Endometrium (tissue), 2 donors: Measurements from ENCODE around the gene ABL1.
"Not testable (repeated sequence)": the region's sequence is repeated elsewhere in the genome, so short reads cannot be mapped to it uniquely, and the experiment has no call there.

ENCODE experiments used
- FAIRE-seq: peaks from 2 replicates; lab custom pipeline; 2012; peaks lifted over from hg19 to GRCh38; lab: Jason Lieb, UNC
- donor health status: control.
- donor health status: control.

Gene ABL1

DNA sequence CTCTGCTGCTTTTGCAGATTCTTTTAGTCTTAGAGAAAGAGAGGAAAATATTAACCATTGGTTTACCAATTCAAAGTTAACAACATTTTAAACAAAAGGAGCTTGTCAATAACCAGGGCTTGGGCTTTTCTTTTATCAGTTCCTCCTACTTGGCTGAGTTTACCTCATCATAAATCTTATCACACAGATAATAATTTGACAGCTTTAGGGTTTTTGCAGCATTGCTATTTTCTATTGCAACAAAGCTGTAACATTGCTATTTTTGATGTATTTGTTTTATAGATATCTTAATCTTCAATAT lies 9.8 kb upstream of the ABL1 start:
- FAIRE-seq = no peak

DNA sequence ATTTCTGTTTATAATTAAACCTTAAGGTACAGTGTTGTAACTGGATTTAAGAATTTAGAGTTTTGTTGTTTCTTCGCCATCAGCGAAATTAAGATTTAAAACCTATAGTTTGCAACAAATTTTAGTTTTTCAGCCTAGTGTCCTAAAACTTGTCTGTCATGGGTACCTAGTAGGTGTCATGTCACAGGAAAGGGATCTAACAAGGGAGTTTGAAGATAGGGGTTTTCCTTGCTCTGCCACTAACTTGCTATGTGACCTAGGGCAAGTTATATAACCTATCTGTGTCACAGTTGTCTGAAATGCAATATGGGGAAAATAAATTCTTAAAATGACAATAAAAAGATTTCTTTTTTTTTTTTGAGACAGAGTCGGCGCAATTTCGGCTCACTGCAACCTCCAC lies 9.2 kb upstream of the ABL1 start:
- no peak for FAIRE-seq

DNA sequence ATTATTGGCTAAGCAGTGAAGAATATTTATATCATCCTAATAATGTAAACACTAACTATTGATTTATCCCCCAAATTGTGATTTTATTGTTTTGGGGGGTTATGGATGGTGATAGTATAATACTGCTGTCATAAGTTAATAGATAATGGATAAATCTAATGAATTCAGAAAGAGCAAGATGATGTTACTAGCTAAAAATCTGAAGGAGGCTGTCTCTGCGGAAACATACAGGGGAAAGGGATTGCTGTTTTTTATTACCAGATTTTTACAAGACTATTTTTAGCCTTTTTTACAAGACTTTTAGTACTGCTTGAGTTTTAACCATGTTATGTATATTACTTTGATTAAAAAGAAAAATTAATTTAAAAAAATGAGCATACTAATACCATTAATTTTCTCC lies 5.3 kb upstream of the ABL1 start:
- peak; percentile 76 for FAIRE-seq

DNA sequence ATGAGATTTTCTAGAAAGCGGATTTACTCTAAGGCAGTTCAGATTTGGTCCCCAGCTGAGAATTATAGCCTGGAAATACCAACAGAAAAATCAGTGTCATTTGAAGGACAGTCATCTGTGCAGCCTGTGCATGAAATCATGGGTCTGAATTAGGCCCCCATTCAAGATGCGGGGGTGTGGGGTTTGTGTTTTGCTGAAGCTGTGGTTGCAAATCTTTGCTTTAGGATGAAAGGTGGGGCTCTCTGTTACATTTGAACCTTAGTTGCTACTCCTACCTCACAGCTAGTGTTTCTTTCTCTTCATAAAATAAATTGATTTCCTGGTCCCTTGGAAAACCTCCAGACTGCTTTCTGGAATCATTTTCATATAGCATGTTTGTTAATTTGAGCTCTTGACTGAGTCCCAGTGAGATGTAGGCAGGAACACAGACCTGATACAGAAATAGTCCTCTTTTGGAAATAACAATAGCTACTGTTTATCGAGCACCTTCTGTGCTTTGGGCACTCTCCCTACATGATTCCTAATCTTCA lies 4.8 kb upstream of the ABL1 start:
- no peak for FAIRE-seq

DNA sequence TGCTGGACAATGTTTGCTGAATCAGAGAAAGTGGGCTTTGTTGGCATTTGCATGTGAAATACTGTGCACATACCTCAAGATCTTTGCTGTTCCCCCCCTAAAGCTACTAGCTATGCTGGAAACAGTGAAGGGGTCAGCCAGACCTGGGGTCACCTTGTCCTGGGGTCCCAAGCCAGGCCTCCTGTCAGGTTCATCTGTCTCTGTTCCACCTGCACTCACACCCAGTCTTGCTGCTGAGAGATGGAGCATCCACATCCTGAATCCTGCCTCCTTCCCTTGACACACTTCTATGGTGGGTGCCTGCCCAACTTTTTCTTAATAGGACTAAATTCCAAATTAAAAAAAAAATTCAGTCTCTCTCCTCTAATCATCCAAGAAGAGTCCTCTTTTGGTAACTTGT lies 4.0 kb upstream of the ABL1 start:
- FAIRE-seq = no peak

DNA sequence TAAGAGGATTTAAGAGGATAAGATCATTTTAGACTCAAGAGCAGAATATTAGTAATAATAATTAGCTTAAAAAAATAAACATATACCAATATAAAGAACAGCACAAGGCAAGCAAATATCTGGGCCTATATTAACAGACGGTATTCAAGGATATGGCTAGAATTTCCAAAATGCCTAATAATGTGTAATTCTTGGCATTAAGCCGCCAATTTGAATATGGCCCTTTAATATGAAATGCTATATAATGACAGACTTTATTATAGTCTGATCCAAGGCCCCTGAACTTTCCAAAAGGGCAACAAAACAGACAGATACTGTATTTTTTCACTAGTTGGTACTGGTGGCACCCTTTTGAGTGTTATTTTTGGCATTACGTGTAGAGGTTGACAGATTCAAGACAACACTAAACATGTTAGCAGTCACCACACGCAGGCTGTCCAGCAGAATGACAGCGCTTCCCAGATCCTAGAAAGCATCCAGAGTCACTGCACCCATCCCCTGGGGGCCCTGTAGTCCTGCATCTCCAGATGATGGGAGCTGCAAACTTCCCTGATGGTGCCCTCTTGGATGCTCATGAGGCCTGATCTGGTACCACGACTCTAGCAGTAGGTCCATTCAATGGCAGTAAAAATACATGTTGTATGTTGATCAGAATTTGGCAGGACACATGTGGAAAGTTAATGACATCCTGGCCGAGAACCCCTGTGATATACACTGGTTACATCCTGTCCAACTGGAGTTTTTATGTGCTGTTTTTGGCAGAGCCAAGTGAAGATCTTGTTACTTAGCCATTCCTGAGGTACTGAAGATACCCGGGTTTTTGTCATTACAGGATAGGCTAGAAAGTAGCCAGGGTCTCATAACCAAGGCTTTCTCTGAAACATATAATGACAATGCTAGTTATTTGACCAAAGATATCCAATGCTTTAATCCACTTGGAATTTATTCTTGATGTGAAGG lies 1.7 kb upstream of the ABL1 start:
- FAIRE-seq = no peak

DNA sequence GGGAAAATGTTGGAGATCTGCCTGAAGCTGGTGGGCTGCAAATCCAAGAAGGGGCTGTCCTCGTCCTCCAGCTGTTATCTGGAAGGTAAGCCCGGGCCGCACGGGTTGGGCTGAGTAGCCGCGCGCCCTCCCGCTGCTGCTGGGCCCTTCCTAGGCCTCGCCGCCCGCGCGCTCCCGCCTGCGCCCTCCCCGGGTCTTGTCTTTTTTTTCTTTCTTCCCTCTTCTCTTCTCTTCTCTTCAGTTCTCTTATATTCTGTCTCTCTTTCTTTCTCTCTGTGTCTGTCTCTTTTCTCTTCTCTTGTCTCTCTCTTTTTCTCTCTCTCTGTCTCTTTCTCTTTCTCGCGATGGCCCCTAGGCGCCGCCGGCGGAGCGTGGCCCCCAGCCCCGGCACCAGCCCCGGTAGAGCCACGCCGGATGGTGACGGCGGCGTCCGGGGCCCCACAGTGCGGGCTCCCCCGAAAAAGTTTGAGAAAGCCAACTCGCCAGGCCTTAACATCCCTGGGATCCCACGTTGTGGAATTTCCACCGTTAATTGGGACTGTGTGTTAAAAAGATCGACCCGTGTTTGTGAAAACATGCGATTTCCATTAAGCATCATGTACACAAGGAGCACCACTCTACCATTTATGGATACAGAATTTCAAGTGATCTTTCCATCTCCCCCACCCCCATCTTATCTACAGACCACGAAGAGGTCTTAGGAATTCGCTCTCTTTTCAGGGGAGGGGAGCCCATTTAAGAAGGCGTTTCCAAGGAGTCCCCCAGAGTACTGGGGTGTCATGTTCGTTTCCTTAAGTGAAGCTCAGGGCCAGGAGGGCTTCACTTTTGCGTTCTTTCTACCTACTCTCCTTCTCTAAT lies 616 bp downstream of the ABL1 start:
- FAIRE-seq = no peak

DNA sequence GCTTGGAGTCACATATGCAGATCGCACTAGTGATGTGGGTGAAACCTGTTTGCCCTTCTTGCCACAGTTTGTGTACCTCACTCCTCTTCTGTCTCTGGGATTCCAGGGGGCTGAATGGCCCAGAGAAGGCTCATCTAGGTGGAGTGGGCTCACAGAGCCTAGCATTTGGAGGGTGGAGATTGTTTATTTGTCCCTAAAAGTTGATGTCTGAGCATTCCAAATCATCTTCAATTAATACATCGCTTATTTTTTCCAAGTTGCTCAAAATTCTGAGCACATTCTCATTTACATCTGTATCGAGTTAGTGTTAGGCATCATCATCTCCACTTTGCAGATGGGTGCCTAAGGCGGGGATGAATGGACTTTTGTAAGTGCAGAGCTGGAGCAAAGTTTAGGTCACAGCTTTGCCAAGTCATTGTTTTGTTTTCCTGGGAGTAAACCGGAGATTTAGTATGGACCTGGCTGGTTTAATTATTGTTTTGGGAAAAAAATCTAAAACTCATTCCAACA lies 2.0 kb downstream of the ABL1 start:
- peak; percentile 59 for FAIRE-seq

DNA sequence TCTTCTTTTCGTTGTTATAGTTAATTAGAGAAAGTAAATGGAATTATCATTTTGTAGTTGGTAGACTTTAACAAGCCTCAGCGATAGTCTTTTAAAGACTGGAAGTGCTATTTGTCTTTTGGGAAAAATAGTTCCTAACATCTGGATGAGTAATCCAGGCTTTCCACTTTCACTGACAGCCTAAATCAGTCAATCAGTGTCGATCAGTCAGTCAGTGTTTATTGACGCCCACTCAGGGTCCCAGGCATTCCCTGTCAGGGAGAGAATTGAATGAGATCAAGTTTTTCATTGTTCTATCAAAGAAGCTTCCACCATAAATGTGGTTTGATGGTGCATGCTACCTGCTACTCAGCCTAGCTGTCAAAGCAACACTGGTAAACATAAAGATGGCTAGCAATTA lies 2.6 kb downstream of the ABL1 start:
- no peak for FAIRE-seq

DNA sequence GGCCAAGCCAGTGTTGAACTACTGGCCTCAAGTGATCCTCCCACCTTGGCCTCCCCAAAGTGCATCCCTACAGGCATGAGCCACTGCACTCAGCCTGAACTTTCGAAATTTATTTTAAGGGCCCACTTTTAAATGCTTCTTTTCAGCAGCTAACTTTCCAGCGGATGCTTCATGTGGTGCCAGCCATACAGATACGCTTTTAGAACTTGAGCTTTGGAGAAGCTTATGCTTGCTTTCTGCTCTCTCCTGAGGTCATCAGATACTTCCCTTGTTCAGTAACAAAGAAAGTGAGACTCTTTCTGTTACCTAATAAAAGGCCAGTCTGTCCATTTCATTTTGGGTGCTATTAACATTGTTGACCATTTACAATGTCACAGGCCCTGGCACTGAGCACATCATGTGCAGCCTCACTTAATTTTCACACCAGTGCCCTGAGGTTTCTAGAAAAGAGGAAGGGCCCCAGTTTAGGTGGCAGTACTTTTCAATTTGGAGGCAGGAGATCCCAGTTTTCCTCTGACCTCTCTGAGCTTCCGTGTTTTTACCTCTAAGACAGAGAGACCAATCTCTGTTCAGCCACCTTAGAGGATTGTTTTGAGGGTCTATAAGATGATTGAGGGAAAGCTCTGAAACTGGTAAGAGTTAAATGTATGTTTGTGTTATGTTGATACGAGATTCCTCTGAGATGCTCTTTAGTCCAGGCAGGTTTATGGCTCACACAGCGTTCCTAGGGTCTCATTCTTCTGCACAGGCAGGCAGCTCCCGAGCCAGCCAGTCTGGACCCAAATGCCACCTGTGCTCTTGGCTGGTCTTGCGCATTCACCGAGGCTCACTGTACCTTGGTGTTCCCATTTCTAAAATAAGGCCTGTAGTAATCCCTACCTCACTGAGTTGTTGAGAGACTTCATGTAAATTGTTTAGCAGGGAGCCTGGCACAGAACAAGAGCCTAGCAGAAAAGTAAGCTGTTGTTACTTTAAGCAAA lies 4.4 kb downstream of the ABL1 start:
- FAIRE-seq = no peak

DNA sequence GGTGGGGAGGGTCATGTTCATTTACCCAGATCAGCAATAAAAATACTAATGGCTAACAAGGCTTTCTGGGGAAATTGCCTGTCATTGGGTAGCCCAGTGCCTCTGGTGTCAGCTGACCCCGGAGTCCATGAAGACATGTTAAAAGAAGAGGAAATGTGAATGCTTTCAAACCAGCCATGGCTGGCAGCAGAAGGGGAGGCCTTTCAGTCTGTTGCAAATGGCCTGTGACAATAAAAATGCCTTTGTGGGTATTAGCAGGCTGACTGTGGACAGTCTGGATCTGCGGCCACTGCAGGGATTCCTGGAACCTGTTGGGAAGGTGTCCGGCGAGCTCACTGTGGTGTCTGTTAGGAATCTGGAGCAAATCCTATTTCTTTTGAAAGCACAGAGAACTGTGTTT lies 7.5 kb downstream of the ABL1 start:
- FAIRE-seq = no peak

DNA sequence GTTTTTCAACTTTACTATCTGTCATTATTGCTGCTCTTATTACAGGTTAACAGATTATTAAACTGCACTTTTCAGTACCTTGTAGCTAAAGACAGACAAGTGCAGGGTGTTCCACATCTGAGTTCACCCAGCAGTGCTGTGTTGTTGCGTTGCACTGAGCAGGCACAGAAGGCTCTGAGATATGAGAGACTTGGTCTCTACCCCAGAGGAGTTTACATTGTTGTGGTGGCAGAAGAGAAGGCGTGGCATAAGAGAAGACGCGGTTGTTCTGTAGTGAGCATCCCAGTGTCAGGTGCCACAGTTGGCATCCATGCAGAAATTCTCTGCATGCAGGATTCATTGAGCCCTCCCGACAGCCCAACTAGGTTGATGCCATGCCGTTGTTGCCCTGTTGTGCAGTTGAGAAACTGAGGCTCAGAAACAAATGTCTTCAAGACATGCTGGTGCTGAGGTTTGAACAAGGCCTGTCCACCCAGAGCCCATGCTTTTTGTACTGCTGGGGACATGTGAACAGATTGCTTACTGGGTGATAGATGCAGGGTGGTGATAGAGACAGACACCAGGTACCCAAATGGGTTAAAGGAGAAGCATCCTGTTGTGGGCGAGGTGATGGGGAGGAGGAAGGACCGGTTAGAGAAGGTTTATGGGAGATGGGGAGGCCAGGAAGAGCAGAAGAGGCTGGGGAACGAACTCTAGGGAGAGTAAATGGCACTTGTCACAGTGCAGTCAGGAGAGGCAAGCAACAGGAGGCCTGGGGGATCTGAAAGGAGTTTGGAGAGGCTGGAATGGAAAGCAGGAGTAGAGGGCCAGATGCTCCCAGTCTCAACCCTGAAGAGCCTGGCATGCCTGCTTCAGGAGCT lies 8.2 kb downstream of the ABL1 start:
- FAIRE-seq = no peak

DNA sequence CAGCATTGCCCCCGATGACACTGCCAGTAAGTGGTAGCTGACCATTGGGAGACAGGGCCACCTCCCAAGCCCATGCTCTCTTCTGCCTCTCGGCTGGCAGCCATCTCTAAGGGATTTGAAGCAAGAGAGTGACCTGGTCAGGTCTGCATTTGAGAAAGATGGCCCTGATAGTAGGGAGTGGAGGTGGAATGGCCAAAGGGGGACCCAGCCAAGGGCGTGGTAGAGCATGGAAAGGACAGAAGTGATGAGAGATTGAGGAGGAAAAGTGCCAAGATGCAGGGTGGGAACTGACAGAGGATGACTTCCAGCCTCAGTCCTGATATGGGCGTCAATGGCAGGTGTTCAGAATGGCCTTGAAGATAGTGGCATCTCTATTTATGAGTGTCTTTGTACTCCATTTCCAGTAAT lies 9.0 kb downstream of the ABL1 start:
- FAIRE-seq = no peak

DNA sequence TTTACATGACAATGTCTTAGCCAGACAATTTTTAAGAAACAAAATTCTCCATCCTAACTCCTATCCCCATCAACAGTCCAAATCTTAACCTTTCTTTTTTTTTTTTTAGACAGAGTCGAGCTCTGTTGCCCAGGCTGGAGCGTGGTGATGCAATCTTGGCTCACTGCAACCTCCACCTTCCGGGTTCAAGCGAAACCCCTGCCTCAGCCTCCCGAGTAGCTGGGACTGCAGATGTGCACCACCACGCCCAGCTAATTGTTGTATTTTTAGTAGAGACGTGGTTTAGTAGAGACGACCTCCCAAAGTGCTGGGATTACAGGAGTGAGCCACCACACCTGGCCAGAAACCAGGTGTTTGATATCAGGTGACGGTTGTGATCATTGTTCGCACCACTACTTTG lies 10.2 kb downstream of the ABL1 start:
- no peak for FAIRE-seq

DNA sequence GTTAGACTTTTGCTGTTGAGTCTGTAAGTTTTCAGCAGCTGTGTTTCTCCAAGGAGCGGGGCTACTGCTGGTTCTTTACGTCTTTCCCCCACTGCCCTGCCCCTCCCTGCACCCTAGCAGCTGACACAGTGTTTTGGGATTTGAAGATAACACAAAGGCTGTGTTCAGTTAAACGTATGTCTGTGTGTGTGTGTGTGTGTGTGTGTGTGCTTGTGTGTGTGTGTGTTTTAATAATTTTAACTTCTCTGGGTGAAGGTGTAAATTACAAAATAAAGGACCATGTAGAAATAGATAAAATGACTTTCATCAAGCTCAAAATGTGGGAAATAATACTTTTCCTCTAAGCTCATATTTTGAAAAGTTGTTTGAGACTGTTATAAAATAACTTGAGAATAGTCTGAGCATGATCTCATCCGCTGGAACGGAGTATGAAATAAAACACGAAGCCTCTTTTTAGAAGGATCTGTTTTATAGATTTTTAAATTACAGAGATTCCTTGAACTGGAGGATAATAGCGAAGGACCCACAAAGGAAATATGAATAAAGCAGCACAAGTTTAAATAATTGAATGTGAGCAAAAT lies 10.9 kb downstream of the ABL1 start:
- FAIRE-seq = peak; percentile 33

DNA sequence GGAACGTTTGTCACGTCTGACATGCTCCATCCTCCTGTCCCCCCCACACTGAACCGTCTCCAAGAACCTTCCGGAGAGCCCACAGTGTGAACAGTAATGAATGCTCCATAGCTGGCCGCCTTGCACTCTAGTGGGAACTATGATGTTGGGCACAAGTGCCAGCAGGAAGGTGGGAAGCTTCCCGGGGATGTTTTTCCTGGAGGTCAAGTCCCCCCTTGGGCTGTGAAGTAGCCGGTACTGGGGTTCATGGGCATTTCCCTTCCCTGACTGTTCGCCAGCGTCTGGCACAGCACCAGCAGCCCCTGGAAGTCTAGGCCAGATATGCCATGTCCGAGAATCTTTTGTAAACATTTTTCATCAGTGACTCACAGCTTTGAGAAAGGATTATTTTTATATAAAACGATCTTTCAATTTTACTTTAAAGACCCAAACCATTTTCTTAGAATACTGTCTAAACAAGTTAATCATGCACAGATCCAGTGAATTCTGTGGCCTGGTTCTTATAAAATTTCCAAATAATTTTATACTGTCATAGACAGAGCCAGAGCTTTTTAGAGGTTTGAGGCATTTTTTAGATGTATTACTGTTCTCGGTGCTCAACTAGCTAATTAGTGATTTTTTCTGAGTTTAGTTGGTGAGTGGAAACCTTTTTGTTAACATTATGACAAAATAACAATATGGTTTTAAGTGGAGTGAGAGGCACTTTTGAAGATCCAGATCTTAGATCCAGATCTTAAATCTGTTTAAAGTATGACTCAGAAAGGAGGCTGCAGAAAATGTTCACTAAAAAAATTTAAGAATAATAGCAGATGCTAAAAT lies 11.6 kb downstream of the ABL1 start:
- peak; percentile 23 for FAIRE-seq

DNA sequence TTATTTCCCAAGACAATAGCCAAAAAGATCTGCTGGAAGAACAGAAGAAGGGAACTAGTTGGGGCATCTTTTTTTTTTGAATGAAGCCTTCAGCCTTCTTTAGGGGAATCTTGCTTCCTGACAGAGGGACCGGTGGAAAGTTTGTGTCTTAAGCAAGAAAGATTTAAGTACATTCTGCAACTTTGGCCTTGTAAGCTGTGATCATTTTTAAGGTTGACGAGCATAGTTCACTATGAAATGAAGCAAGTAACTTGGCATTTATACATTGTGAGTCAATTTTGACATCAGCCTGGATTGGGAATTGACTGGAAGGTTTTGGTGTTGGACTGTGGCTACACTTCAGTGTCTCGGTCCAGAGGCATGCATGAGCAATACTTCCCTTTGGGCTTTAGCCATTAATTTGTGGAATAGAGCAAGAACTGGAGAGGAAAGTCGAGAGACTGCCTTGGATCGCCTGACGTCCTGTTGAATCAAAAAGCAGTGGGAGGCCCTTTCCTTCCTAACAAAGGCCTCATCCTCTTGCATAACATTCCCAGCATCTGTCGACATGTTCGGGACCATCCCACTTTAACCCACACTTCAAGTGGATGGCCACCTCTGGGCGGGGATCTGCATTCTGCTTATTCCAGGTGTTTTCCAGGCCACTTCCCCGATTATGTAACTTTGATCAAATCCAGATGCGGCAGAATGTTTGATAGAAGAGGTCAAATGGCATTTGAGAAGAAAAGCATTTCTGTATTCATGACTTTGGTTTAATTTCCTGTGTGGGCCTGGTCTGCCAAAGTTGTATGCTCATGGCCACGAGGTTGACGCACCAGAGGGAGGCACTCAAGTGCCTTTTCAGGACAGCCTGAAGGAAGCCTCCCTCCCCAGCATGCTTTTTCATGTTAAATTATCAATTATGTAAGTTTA lies 12.5 kb downstream of the ABL1 start:
- peak; percentile 63 for FAIRE-seq

DNA sequence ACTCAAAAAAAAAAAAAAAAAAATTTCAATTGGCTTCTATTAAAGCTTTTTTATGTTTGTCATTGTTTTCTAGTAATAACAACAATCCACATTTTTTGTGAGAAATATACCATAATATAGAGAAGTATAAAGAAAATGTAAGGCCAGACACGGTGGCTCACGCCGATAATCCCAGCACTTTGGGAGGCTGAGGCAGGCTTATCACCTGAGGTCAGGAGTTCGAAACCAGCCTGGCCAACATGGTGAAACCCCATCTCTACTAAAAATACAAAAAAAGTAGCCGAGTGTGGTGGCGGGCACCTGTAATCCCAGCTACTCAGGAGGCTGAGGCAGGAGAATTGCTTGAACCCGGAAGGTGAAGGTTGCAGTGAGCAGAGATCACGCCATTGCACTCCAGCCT lies 13.5 kb downstream of the ABL1 start:
- FAIRE-seq = not testable (repeated sequence)
